ENCODE results near the gene ARL15.

DNA sequence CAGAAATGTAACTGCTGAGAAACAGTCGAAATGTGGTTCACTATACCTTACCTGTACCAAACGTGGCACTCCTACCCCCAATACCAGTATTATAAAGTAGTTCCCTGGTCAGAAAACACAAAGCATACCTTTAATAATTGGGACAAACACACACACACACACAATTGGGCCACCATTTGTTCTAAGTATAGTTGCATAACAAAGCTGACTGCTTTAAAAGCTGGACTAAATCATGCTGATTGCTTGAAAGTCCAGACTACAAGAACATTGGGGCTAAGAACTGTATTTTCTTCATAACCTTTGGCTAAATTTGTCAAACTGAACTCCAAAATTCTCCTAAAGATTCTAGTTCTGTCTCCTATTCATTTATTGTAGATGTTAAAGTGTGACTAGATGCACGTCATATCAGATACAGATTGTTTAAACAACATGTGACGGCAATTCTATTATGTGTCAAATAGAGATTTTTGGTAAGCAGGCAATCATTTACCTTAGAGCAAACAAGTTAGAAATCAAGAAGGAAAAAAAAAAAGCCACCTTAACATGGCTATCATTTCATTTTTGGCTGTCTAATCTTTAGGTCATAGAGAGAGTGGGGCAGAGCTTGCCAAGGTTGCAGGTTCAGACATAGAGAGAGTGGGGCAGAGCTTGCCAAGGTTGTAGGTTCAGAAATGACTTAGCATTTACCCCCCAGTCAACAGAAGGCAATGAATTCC lies 265.1 kb downstream of the ARL15 start:
- no peak for TF ChIP-seq CAMTA2 (CRISPR knock-in tag; conservative IDR thresholded peaks at IDR 0.05)
- TF ChIP-seq DIDO1 (tag; IDR thresholded peaks at IDR 0.05; ENCODE audit: low read depth): no peak
- TF ChIP-seq RAD51 (IDR thresholded peaks at IDR 0.05; ENCODE audit: borderline replicate concordance, low read depth): no peak
- TF ChIP-seq WHSC1 (IDR thresholded peaks at IDR 0.05; ENCODE audit: low read length): no peak
- TF ChIP-seq BACH1 (tag; IDR thresholded peaks at IDR 0.05): no peak
- TF ChIP-seq SREBF2 (CRISPR knock-in tag; IDR thresholded peaks at IDR 0.05): no peak

Measured in K562 (cell line).